Activated T-helper 1 cell treated with anti-CD3 and anti-CD28 coated beads, Interleukin-12 subunit alpha, Interleukin-12 subunit beta, Interleukin-2, Interleukin-4 antibody, amounts not matched to agents 30 ng/mL and 10 ng/mL and 1 ng/mL, durations not matched to agents 14 hours and 24 hours and 36 hours (primary cell): ENCODE results near the gene TMEM212. TPM values are rescaled to one million over a fixed set of nuclear protein-coding genes. Genes with fewer than 3 reads are reported as not detected.
A peak's percentile ranks its signal among the peaks of the same experiment; 100 is the strongest.
"Not testable (repeated sequence)": the region's sequence is repeated elsewhere in the genome, so short reads cannot be mapped to it uniquely, and the experiment has no call there.

ENCODE experiments used
- DNase-seq: peaks from one replicate; pipeline ENCODE4 v3.0.0; 2021; ENCODE audit warnings: low spot score
- H3K27ac Mint-ChIP-seq: one replicate; pipeline ENCODE4 v1.8.0; 2021; ENCODE audit warnings: mild to moderate bottlenecking, mixed read lengths
- H3K27me3 Mint-ChIP-seq: one replicate; pipeline ENCODE4 v1.8.0; 2022; ENCODE audit warnings: mild to moderate bottlenecking, moderate library complexity, mixed read lengths; ENCODE audit not compliant: insufficient read depth
- H3K36me3 Mint-ChIP-seq: one replicate; pipeline ENCODE4 v1.8.0; 2021; ENCODE audit warnings: low read depth, mixed read lengths
- H3K4me1 Mint-ChIP-seq: one replicate; pipeline ENCODE4 v1.8.0; 2021; ENCODE audit warnings: low read depth, mixed read lengths
- H3K4me3 Mint-ChIP-seq: one replicate; pipeline ENCODE4 v1.8.0; 2021; ENCODE audit warnings: mild to moderate bottlenecking, moderate library complexity, mixed read lengths
- H3K9me3 Mint-ChIP-seq: one replicate; pipeline ENCODE4 v1.8.0; 2021; ENCODE audit warnings: mixed read lengths
- intact Hi-C: fragments of 100-400 bp; cut with micrococcal nuclease; formaldehyde crosslinking; loops from one replicate; pipeline ENCODE4 v1.15.1; 2024
- total RNA-seq: library from RNA; stranded (reverse); gene quantifications from 2 replicates; pipeline ENCODE4 v1.2.3, GENCODE V29; 2022

The TMEM212 gene
- total RNA-seq, 1 donor from 2014 or later = not detected

DNA sequence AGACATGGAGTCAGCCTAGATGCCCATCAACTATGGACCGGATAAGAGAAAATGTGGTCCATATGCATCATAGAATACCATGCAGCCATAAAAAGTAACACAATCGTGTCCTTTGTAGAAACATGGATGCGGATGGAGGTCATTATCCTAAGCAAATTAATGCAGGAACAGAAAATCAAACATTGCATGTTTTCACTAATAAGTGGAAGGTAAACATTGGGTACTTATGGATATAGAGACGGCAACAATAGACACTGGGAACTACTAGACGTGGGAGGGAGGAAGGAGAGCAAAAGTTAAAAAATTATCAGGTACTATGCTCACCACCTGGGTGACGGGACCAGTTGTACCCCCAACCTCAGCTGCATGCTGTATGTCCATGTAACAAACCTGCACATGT lies 35.3 kb upstream of the TMEM212 start:
- Mint-ChIP-seq H3K4me3 (no peak overlapping the region), H3K27ac (no peak overlapping the region), H3K4me1 (peaks cover 9% of the 10 kb centered on the region), H3K9me3 (no peaks in the 10 kb centered on the region), H3K27me3 (peaks cover 41% of the 10 kb centered on the region), H3K36me3 (peaks cover 5% of the 10 kb centered on the region)
- intact Hi-C loops = no loop called here
- no peak for DNase-seq

DNA sequence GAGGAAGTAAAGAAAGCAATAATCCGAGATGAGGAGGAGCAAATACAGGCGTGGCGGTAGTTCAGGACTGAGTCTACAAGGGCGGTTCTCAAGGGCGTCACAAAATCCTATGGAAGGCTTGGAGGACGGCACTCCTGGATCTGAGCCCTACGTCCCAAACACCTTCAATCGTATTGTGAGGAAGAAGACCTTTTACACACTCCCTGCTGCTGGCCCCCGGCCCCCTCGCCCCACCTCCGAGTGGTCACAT lies 33.6 kb upstream of the TMEM212 start:
- no peaks in the 10 kb centered on the region for H3K9me3 Mint-ChIP-seq
- intact Hi-C loops = no loop called here
- DNase-seq = no peak
- H3K4me1 Mint-ChIP-seq = peaks cover 22% of the 10 kb centered on the region
- peaks cover 53% of the 10 kb centered on the region for H3K27me3 Mint-ChIP-seq
- peaks cover 5% of the 10 kb centered on the region for H3K36me3 Mint-ChIP-seq
- H3K4me3 Mint-ChIP-seq = peak overlapping the region; percentile 83
- H3K27ac Mint-ChIP-seq = no peak overlapping the region

DNA sequence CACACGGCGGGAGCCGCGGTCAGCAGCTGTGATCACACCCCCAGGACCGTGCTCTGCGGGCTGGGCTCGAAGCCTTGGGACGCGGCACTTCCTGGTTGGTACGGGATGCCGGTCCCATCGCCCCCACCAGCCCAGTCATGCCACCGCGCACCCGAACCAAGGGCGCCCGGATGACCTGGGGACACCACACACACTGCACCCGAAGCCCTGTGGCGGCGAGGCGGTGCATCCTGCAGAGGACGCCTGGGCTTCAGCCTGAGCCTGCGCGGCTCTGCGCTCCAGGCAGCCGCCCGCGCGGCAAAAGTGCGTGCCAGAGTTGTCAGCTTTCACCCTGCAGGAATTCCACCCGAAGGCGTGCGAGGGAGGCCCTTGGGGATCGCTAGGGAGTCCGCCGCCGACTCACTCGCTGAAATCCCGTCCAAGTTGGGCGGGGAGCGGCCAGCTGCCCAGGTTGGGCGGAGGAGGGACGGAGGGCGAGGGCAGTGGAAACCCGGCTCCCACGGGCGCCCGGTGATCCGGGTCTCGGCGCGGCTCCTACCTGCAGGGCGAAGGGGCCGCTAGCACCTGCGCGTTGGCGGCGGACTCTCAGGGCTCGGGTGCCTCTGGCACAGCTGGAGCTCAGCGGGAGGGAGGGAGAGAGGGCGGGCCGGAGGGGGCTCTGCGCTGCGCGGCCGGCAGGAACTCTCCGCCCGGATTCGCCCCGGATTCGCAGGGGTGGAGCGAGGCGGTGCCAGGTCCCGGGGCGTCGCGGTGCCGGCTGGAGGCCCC lies 33.1 kb upstream of the TMEM212 start, which contains the start of gene PLD1:
TSS of gene PLD1 (minus strand) at position 623 of the 768 bp plus-strand sequence. CDS start 72,432 bp downstream, outside the sequence.
- Mint-ChIP-seq H3K4me1 (peaks cover 22% of the 10 kb centered on the region), H3K27ac (no peak within 1 kb of the TSS), H3K4me3 (peak within 1 kb of the TSS; percentile 83), H3K27me3 (peaks cover 53% of the 10 kb centered on the region), H3K36me3 (peaks cover 5% of the 10 kb centered on the region), H3K9me3 (no peaks in the 10 kb centered on the region)
- DNase-seq = peak; percentile 27
- intact Hi-C loops = loop anchor here (2.0 to 10.0 kb wide), 5 partner anchors 37 to 532 kb away; partner anchors contain the start of gene FNDC3B

GRCh38 chr3:171810629-171811294 lies 32.4 kb upstream of the TMEM212 start:
- H3K4me1 Mint-ChIP-seq = peaks cover 22% of the 10 kb centered on the region
- intact Hi-C loops = loop anchor here (2.0 to 10.0 kb wide), 5 partner anchors 36 to 532 kb away; partner anchors contain the start of gene FNDC3B
- H3K9me3 Mint-ChIP-seq = no peaks in the 10 kb centered on the region
- peaks cover 53% of the 10 kb centered on the region for H3K27me3 Mint-ChIP-seq
- peak overlapping the region; percentile 78 for H3K4me3 Mint-ChIP-seq
- DNase-seq = no peak
- no peak overlapping the region for H3K27ac Mint-ChIP-seq
- peaks cover 5% of the 10 kb centered on the region for H3K36me3 Mint-ChIP-seq

- Mint-ChIP-seq H3K4me1 (peaks cover 22% of the 10 kb centered on the region), H3K9me3 (no peaks in the 10 kb centered on the region), H3K27me3 (peaks cover 54% of the 10 kb centered on the region), H3K27ac (no peak overlapping the region), H3K36me3 (peaks cover 5% of the 10 kb centered on the region), H3K4me3 (peak overlapping the region; percentile 59)
- no peak for DNase-seq
- intact Hi-C loops = loop anchor here (2.0 to 10.0 kb wide), 5 partner anchors 35 to 531 kb away; partner anchors contain the start of gene FNDC3B
Observed at GRCh38 chr3:171811295-171811912, 31.7 kb upstream of the TMEM212 start.

GRCh38 chr3:171811913-171812335 lies 31.2 kb upstream of the TMEM212 start:
- Mint-ChIP-seq H3K27me3 (peaks cover 51% of the 10 kb centered on the region), H3K9me3 (no peaks in the 10 kb centered on the region), H3K4me1 (peaks cover 22% of the 10 kb centered on the region), H3K4me3 (no peak overlapping the region), H3K36me3 (peaks cover 5% of the 10 kb centered on the region), H3K27ac (no peak overlapping the region)
- DNase-seq = no peak
- intact Hi-C loops = loop anchor here (2.0 to 10.0 kb wide), 5 partner anchors 35 to 530 kb away; partner anchors contain the start of gene FNDC3B

- H3K27ac Mint-ChIP-seq = no peak overlapping the region
- intact Hi-C loops = loop anchor here (5.0 to 10.0 kb wide), 4 partner anchors 222 to 529 kb away; partner anchors contain the start of gene FNDC3B
Observed at GRCh38 chr3:171812811-171813210, 30.3 kb upstream of the TMEM212 start.

DNA sequence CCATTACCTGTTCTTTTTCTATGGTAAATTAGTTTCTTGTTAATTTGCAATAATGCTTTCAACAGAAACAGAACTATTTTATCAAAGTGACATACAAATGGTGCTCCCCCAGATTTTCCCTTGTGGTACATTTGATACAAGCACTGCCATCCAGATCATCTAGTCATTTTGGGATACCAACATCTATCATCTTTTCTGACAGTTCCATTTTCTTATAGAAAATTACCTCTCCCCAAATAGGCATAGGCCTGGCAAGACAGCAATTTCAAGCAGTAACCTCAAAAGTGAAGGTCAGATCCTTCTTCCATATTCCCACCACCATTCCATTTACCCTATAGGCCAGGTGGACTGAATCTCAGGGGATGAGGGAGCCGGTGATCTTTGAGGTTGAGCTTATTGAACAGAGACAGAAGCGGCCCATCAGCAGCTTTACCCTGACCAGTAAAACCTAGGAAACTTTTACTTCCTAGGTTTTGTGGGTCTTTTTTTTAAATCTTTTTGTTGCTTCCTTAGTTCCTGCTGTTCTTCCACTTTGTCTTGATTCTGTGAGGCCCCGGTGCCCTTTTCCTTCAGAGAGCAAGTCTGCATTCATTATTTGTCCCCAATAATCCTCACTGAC lies 29.8 kb upstream of the TMEM212 start:
- Mint-ChIP-seq H3K4me3 (no peak overlapping the region), H3K27me3 (peaks cover 46% of the 10 kb centered on the region), H3K27ac (peak overlapping the region; percentile 36), H3K36me3 (peaks cover 3% of the 10 kb centered on the region), H3K4me1 (peaks cover 22% of the 10 kb centered on the region), H3K9me3 (no peaks in the 10 kb centered on the region)
- DNase-seq = no peak
- intact Hi-C loops = loop anchor here (5.0 to 10.0 kb wide), 4 partner anchors 221 to 529 kb away; partner anchors contain the start of gene FNDC3B

More at GRCh38 chr3:171812811-171813210, 30.3 kb upstream of the TMEM212 start:
- no peak overlapping the region for H3K4me3 Mint-ChIP-seq
- DNase-seq = no peak
- peaks cover 22% of the 10 kb centered on the region for H3K4me1 Mint-ChIP-seq
- H3K36me3 Mint-ChIP-seq = peaks cover 4% of the 10 kb centered on the region
- H3K9me3 Mint-ChIP-seq = no peaks in the 10 kb centered on the region
- H3K27me3 Mint-ChIP-seq = peaks cover 48% of the 10 kb centered on the region

DNA sequence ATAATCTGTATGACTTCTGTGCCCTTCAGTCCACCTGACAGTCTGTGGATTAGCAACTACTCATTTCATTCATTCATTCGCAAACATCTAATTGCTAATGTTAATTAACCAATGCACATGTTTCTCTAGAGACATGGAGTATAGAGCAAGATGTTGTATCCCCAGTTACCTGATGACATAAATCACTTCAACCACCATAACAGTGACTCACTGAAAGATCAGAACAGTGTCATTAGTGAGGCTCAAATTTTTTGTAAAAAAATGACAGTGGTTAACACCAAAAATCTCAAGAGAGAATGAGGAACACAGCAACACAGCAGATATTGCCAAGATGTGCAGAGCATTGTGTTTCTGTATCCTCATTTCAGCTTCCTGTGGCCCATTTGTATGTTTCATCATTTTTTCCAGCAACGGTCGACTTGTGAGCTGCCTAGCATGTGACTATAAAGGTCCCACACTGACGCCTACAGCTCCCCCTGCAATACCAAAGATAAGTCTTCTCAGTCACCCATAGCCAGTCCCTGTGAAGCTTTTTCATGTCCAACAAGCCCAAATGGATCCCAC lies 29.2 kb upstream of the TMEM212 start:
- H3K27ac Mint-ChIP-seq = peak overlapping the region; percentile 36
- no peak overlapping the region for H3K4me3 Mint-ChIP-seq
- DNase-seq = no peak
- intact Hi-C loops = loop anchor here (1.0 to 10.0 kb wide), 6 partner anchors 33 to 528 kb away; partner anchors contain the start of gene FNDC3B
- H3K27me3 Mint-ChIP-seq = peaks cover 45% of the 10 kb centered on the region
- H3K4me1 Mint-ChIP-seq = peaks cover 22% of the 10 kb centered on the region
- peaks cover 3% of the 10 kb centered on the region for H3K36me3 Mint-ChIP-seq
- H3K9me3 Mint-ChIP-seq = no peaks in the 10 kb centered on the region

GRCh38 chr3:171814662-171815061 lies 28.5 kb upstream of the TMEM212 start:
- not testable (repeated sequence) for H3K36me3 Mint-ChIP-seq, H3K4me3 Mint-ChIP-seq, H3K27ac Mint-ChIP-seq, H3K9me3 Mint-ChIP-seq, DNase-seq
- intact Hi-C loops = loop anchor here (1.0 to 10.0 kb wide), 6 partner anchors 33 to 528 kb away; partner anchors contain the start of gene FNDC3B
- Mint-ChIP-seq H3K27me3 (peaks cover 38% of the 10 kb centered on the region), H3K4me1 (peaks cover 16% of the 10 kb centered on the region)

- Mint-ChIP-seq H3K4me1 (peaks cover 13% of the 10 kb centered on the region), H3K27me3 (peaks cover 29% of the 10 kb centered on the region)
Observed at GRCh38 chr3:171815973-171816595, 27.1 kb upstream of the TMEM212 start.

More at GRCh38 chr3:171815973-171816595, 27.1 kb upstream of the TMEM212 start:
- DNase-seq = no peak
- Mint-ChIP-seq H3K9me3 (no peaks in the 10 kb centered on the region), H3K27ac (no peak overlapping the region), H3K36me3 (no peaks in the 10 kb centered on the region), H3K4me3 (no peak overlapping the region)
- intact Hi-C loops = loop anchor here (10.0 kb wide), 1 partner anchor 219 kb away; the partner anchor contains the start of gene FNDC3B
